K562 (cell line): ENCODE measurements around the gene RAB12. TPM values are rescaled to one million over a fixed set of nuclear protein-coding genes. Genes with fewer than 3 reads are reported as not detected.

Source experiments
- ATAC-seq: fragments of 200-7000 bp; cut with Tn5 transposase; 3 replicates; pipeline ENCODE4 v1.9.1; 2020; ENCODE audit warnings: moderate library complexity
- BruUV-seq: library from RNA; stranded (reverse); fragments of 400-500 nt; replicated peaks from 2 replicates; lab custom pipeline; 2021; lab: Mats Ljungman, UMichigan
- CTCF ChIA-PET: fragments of 300-600 bp; formaldehyde crosslinking; extraction: SDS; loops from one replicate; lab custom pipeline; 2021; ENCODE audit warnings: low intra/inter-chr PET ratio; lab: Yijun Ruan, JAX
- POLR2A ChIA-PET: fragments of 300-600, 350-650 bp; sonication (Branson Sonifier 250); formaldehyde crosslinking; extraction: SDS; loops from one replicate; lab custom pipeline; 2021; ENCODE audit warnings: antibody characterized with exemption, inconsistent platforms; lab: Yijun Ruan, JAX
- DNase-seq, 4 experiments: peaks; one replicate each; pipeline versions ENCODE4 v3.0.0 to v3.0.0-alpha.2; 2011 to 2018; ENCODE audit warnings: low spot score in 3 of 4, mixed read lengths in 3 of 4; ENCODE audit errors: extremely low read depth in 1 of 4
- FAIRE-seq: peaks from 2 replicates; lab custom pipeline; 2011; peaks lifted over from hg19 to GRCh38; lab: Jason Lieb, UNC
- H2AFZ ChIP-seq: 2 replicates; pipeline ENCODE4 v1.6.0; 2011; ENCODE audit warnings: low read depth, low read length, control low read depth, inconsistent platforms
- H3K27ac ChIP-seq: fragments of 200-600 bp; 3 replicates; pipeline ENCODE4 v1.8.0; 2011; ENCODE audit warnings: low read depth, mild to moderate bottlenecking, control low read depth, inconsistent platforms, low read length, moderate library complexity, mixed read lengths; ENCODE audit errors: extremely low read depth
- H3K27me3 ChIP-seq, 2 experiments: fragments of 300-600 bp in 1 of 2; 2 replicates in 1 of 2; 3 replicates in 1 of 2; pipeline versions ENCODE4 v1.6.0 to v1.8.0; 2011; ENCODE audit warnings: inconsistent platforms in 2 of 2, low read length in 2 of 2, mild to moderate bottlenecking in 1 of 2, mixed read lengths in 1 of 2, moderate library complexity in 1 of 2; ENCODE audit not compliant: control insufficient read depth in 2 of 2, insufficient read depth in 2 of 2
- H3K36me3 ChIP-seq: fragments of 300-600 bp; 3 replicates; pipeline ENCODE4 v1.8.0; 2011; ENCODE audit warnings: mild to moderate bottlenecking, low read length, inconsistent platforms; ENCODE audit not compliant: control insufficient read depth, insufficient read depth
- H3K4me1 ChIP-seq, 2 experiments: fragments of 200-600 bp in 1 of 2; replicated peaks in 1 of 2; 2 replicates in 1 of 2; 3 replicates in 1 of 2; pipeline versions ENCODE4 v1.5.1 to v1.8.0; 2011; ENCODE audit warnings: inconsistent platforms in 2 of 2, low read length in 2 of 2, mild to moderate bottlenecking in 1 of 2, mixed read lengths in 1 of 2, moderate library complexity in 1 of 2; ENCODE audit not compliant: control insufficient read depth in 2 of 2, insufficient read depth in 2 of 2
- H3K4me2 ChIP-seq: 2 replicates; pipeline ENCODE4 v1.6.1; 2011; ENCODE audit warnings: low read length, control low read depth, inconsistent platforms, mixed read lengths; ENCODE audit not compliant: insufficient read depth
- H3K4me3 ChIP-seq: fragments of 200-600 bp; sonication (generic), shearing (Covaris generic); 2 replicates; pipeline ENCODE4 v1.5.1; 2016; ENCODE audit warnings: control low read depth, inconsistent platforms
- H3K79me2 ChIP-seq: fragments of 200-600 bp; 3 replicates; pipeline ENCODE4 v1.8.0; 2011; ENCODE audit warnings: low read length, inconsistent platforms; ENCODE audit not compliant: control insufficient read depth, insufficient read depth
- H3K9ac ChIP-seq, 2 experiments: 2 replicates each; pipeline versions ENCODE4 v1.6.0 to v1.6.1; 2011; ENCODE audit warnings: low read depth in 2 of 2, low read length in 2 of 2, control low read depth in 1 of 2, inconsistent platforms in 1 of 2, mild to moderate bottlenecking in 1 of 2, mixed read lengths in 1 of 2; ENCODE audit not compliant: insufficient read depth in 1 of 2
- H3K9me1 ChIP-seq: one replicate; pipeline ENCODE4 v1.6.0; 2011; ENCODE audit warnings: inconsistent platforms, mild to moderate bottlenecking, low read length, moderate library complexity; ENCODE audit not compliant: control insufficient read depth, insufficient read depth
- H3K9me3 ChIP-seq: replicated peaks from 2 replicates; pipeline ENCODE4 v1.5.1; 2011; ENCODE audit warnings: low read depth, low read length, inconsistent platforms; ENCODE audit not compliant: control insufficient read depth, insufficient read depth
- H4K20me1 ChIP-seq: replicated peaks from 2 replicates; pipeline ENCODE4 v1.6.1; 2011; ENCODE audit warnings: low read length, inconsistent platforms, mixed read lengths; ENCODE audit not compliant: control insufficient read depth, insufficient read depth
- ASH1L ChIP-seq: fragments of 450-650 bp; IDR thresholded peaks from 2 replicates; pipeline ENCODE4 v1.6.1; 2018; ENCODE audit warnings: borderline replicate concordance, mild to moderate bottlenecking, low read depth; ENCODE audit not compliant: partially characterized antibody
- ESRRA ChIP-seq: fragments of 450-650 bp; IDR thresholded peaks from 2 replicates; pipeline ENCODE4 v1.6.1; 2014; ENCODE audit warnings: low read depth, mild to moderate bottlenecking, moderate library complexity, borderline replicate concordance
- FUS ChIP-seq: fragments of 200-400 bp; formaldehyde crosslinking; optimal IDR thresholded peaks from 2 replicates; pipeline ENCODE3; 2017; ENCODE audit warnings: low read depth, low read length
- GATA2 ChIP-seq: sonication (generic); formaldehyde crosslinking; IDR thresholded peaks from 2 replicates; pipeline ENCODE4 v1.4.0; 2020; ENCODE audit warnings: mild to moderate bottlenecking, missing genetic modification reagents
- HEY1 ChIP-seq: fragments of 250-450 bp; sonication (Bioruptor Pico); IDR thresholded peaks from 2 replicates; pipeline ENCODE4 v1.5.0; 2020; ENCODE audit warnings: mild to moderate bottlenecking, moderate library complexity, borderline replicate concordance
- IRF2 ChIP-seq: sonication (generic); formaldehyde crosslinking; IDR thresholded peaks from 2 replicates; pipeline ENCODE4 v1.8.1; 2022; ENCODE audit warnings: mild to moderate bottlenecking, missing genetic modification reagents
- SMAD2 ChIP-seq: fragments of 150-350 bp; IDR thresholded peaks from 2 replicates; pipeline ENCODE4 v1.6.1; 2014; ENCODE audit warnings: low read depth, mild to moderate bottlenecking, low read length
- SRSF3 ChIP-seq: fragments of 200-400 bp; formaldehyde crosslinking; IDR thresholded peaks from 2 replicates; pipeline ENCODE4 v1.6.1; 2016; ENCODE audit warnings: mild to moderate bottlenecking, low read length, moderate library complexity; ENCODE audit not compliant: insufficient read depth
- TAF15 ChIP-seq: fragments of 200-400 bp; formaldehyde crosslinking; IDR thresholded peaks from 2 replicates; pipeline ENCODE4 v1.6.1; 2017; ENCODE audit warnings: mild to moderate bottlenecking, low read depth, low read length, moderate library complexity
- TOE1 ChIP-seq, 2 experiments: fragments of 450-650 bp in 1 of 2; sonication (generic) in 1 of 2; formaldehyde crosslinking in 1 of 2; IDR thresholded peaks; 2 replicates each; pipeline versions ENCODE4 v1.7.1 to v1.8.0; 2016 to 2022; ENCODE audit warnings: borderline replicate concordance in 2 of 2, mild to moderate bottlenecking in 2 of 2, antibody characterized with exemption in 1 of 2, inconsistent platforms in 1 of 2, low read depth in 1 of 2, missing genetic modification reagents in 1 of 2, moderate library complexity in 1 of 2
- ZNF316 ChIP-seq: fragments of 450-650 bp; IDR thresholded peaks from 2 replicates; pipeline ENCODE4 v1.6.1; 2016
- WGBS: fragments of 100-300 bp; shearing (Covaris generic); methylation state at CpG from one replicate; pipeline ENCODE4 v1.1.6; 2016; ENCODE audit warnings: low coverage, mixed read lengths; ENCODE audit not compliant: insufficient coverage; ENCODE audit errors: missing lambda C conversion rate; 5-methylcytosine and 5-hydroxymethylcytosine counted together
- in situ Hi-C: fragments of 300-500 bp; cut with MboI; formaldehyde crosslinking; loops from 4 replicates; pipeline ENCODE4 v1.15.0; 2018; ENCODE audit warnings: inconsistent platforms, mixed read lengths
- intact Hi-C: fragments of 100-400 bp; cut with micrococcal nuclease; formaldehyde crosslinking; loops from 2 replicates; pipeline ENCODE4 v1.14.2; 2022
- polyA plus RNA-seq, 8 experiments: library from polyadenylated mRNA; depleted of rRNA in 4 of 8; stranded (reverse) in 5 of 8; unstranded in 3 of 8; fragments of >200 nt; fragmentation: Nextera tagmentation in 2 of 8; fragmentation: Illumina TruSeq in 1 of 8; extraction: Ambion mirVana in 2 of 8; extraction: Trizol in 1 of 8; gene quantifications; 2 replicates each; pipeline versions ENCODE4 v1.2.1 to v1.2.3, GENCODE V29; 2011 to 2014; ENCODE audit warnings: inconsistent platforms in 1 of 8, missing spikeins in 1 of 8
- total RNA-seq, 7 experiments: library from RNA; depleted of rRNA in 6 of 7; stranded (reverse); fragments of >200 nt in 6 of 7; fragmentation: Illumina TruSeq in 2 of 7; extraction: Trizol in 2 of 7; gene quantifications; 2 replicates each; pipeline versions ENCODE4 v1.2.1 to v1.2.3, GENCODE V29; 2011 to 2021; ENCODE audit warnings: low replicate concordance in 1 of 7
- TF ChIP-seq, protein P1 (sequence below), 2 experiments: fragments of 450-650 bp in 1 of 2; IDR thresholded peaks; 2 replicates each; pipeline ENCODE4 v1.6.1; 2011 to 2017; ENCODE audit warnings: low read depth in 2 of 2, antibody characterized with exemption in 1 of 2, borderline replicate concordance in 1 of 2, low read length in 1 of 2, mild to moderate bottlenecking in 1 of 2, mixed read lengths in 1 of 2; ENCODE audit not compliant: control insufficient read depth in 1 of 2
- TF ChIP-seq, protein P2 (sequence below): sonication (generic); formaldehyde crosslinking; IDR thresholded peaks from 2 replicates; pipeline ENCODE4 v1.8.0; 2022; ENCODE audit warnings: mild to moderate bottlenecking, missing genetic modification reagents
- TF ChIP-seq, protein P3 (sequence below): fragments of 450-650 bp; formaldehyde crosslinking; IDR thresholded peaks from 2 replicates; pipeline ENCODE4 v1.4.0; 2022; ENCODE audit warnings: mild to moderate bottlenecking, moderate library complexity

The RAB12 gene
- total and polyA plus RNA-seq, 9 of the 15 experiments (the other 6 are each of a cell fraction or from before 2014, with no cell fraction given) = 0.48 to 21.6 (median 18.8) TPM

DNA sequence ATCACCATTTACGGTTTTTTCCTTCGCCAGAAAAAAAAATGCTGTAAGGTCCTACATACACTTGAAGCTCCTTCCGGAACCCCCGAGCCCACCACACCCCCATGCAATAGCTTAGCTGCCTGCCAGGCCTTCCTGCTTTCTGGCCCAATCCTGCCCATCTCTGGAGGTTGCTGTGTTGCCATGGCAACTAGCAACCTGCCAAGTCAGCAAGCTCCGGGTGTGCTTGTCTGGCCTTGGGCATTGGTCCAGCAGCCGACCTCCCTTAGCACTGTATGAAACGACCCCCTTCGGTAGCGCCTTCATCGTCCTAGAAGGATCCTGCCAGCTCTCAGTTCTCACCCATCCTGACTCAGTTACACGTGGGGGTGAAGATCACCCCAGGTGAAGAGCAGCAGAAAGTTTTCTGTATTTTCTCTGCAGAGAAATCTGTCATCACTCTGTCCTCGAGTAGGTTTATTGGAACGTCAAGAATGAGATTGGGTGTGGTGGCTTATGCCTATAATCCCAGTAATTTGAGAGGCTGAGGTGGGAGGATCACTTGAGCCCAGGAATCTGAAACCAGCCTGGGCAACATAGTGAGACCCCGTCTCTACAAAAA is 48.7 kb downstream of the RAB12 start:
- in situ Hi-C loops = loop anchor here (5.0 to 25.0 kb wide), 2 partner anchors 324 to 854 kb away; no protein-coding TSS in a partner anchor
- Histone ChIP-seq H3K9me1 (no peaks in the 10 kb centered on the region), H3K4me1 (peaks cover 16 to 17% of the 10 kb centered on the region in 2 experiments; a peak in 3 of 5 replicates), H3K9me3 (no peaks in the 10 kb centered on the region), H2AFZ (no peak overlapping the region), H3K27ac (no peak overlapping the region), H3K27me3 (peaks cover 0 to 6% of the 10 kb centered on the region in 2 experiments; a peak in 3 of 5 replicates), H3K36me3 (no peaks in the 10 kb centered on the region), H3K9ac (no peak overlapping the region), H3K4me2 (no peak overlapping the region), H3K79me2 (no peaks in the 10 kb centered on the region), H3K4me3 (no peak overlapping the region), H4K20me1 (no peaks in the 10 kb centered on the region)
- FAIRE-seq = no peak
- no TSS peak for BruUV-seq
- 14% methylated on average over 14 of the region's 14 CpGs for WGBS
- ATAC-seq = no peak
- POLR2A ChIA-PET = interaction anchor here (0.7 to 1.1 kb wide), 5 partner anchors 10 to 494 kb away, joined by 3 to 5 read pairs (median 3); no protein-coding TSS in a partner anchor
- DNase-seq = peak in 2 of 4 experiments; percentile 28 to 31
- CTCF ChIA-PET = no interaction called here
- intact Hi-C loops = loop anchor here (10.0 kb wide), 1 partner anchor 227 kb away; no protein-coding TSS in a partner anchor
- TF ChIP-seq GATA2 (CRISPR knock-in tag) (no peak), SMAD2 (no peak), ASH1L (no peak), HEY1 (CRISPR knock-in tag) (no peak), ESRRA (no peak), TAF15 (no peak), ZNF316 (peak; percentile 61), FUS (no peak), SRSF3 (no peak), IRF2 (CRISPR knock-in tag) (no peak), TOE1 (IDR thresholded peaks at IDR 0.05; ENCODE audit: borderline replicate concordance) (no peak), TOE1 (CRISPR knock-in tag; IDR thresholded peaks at IDR 0.05; ENCODE audit: borderline replicate concordance, low read depth) (no peak)
- TF ChIP-seq, protein P1, sequence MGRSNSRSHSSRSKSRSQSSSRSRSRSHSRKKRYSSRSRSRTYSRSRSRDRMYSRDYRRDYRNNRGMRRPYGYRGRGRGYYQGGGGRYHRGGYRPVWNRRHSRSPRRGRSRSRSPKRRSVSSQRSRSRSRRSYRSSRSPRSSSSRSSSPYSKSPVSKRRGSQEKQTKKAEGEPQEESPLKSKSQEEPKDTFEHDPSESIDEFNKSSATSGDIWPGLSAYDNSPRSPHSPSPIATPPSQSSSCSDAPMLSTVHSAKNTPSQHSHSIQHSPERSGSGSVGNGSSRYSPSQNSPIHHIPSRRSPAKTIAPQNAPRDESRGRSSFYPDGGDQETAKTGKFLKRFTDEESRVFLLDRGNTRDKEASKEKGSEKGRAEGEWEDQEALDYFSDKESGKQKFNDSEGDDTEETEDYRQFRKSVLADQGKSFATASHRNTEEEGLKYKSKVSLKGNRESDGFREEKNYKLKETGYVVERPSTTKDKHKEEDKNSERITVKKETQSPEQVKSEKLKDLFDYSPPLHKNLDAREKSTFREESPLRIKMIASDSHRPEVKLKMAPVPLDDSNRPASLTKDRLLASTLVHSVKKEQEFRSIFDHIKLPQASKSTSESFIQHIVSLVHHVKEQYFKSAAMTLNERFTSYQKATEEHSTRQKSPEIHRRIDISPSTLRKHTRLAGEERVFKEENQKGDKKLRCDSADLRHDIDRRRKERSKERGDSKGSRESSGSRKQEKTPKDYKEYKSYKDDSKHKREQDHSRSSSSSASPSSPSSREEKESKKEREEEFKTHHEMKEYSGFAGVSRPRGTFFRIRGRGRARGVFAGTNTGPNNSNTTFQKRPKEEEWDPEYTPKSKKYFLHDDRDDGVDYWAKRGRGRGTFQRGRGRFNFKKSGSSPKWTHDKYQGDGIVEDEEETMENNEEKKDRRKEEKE (IDR thresholded peaks at IDR 0.05; ENCODE audit: borderline replicate concordance in 1 of 2, control insufficient read depth in 1 of 2, low read depth in 2 of 2, low read length in 1 of 2) = no peak
- TF ChIP-seq, protein P2, sequence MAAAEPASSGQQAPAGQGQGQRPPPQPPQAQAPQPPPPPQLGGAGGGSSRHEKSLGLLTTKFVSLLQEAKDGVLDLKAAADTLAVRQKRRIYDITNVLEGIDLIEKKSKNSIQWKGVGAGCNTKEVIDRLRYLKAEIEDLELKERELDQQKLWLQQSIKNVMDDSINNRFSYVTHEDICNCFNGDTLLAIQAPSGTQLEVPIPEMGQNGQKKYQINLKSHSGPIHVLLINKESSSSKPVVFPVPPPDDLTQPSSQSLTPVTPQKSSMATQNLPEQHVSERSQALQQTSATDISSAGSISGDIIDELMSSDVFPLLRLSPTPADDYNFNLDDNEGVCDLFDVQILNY (CRISPR knock-in tag) = no peak
- TF ChIP-seq, protein P3, sequence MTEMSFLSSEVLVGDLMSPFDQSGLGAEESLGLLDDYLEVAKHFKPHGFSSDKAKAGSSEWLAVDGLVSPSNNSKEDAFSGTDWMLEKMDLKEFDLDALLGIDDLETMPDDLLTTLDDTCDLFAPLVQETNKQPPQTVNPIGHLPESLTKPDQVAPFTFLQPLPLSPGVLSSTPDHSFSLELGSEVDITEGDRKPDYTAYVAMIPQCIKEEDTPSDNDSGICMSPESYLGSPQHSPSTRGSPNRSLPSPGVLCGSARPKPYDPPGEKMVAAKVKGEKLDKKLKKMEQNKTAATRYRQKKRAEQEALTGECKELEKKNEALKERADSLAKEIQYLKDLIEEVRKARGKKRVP (CRISPR knock-in tag) = no peak
